HepG2 (cell line): ENCODE measurements around the gene SERPINB6. TPM values are rescaled to one million over a fixed set of nuclear protein-coding genes. Genes with fewer than 3 reads are reported as not detected.

Source experiments
- MTF2 ChIP-seq: sonication (generic); formaldehyde crosslinking; IDR thresholded peaks from 2 replicates; pipeline ENCODE4 v1.5.0; 2020; ENCODE audit warnings: missing genetic modification reagents, borderline replicate concordance
- SOX6 ChIP-seq, 2 experiments: fragments of 450-650 bp in 1 of 2; sonication (generic) in 1 of 2; formaldehyde crosslinking in 1 of 2; IDR thresholded peaks; 2 replicates each; pipeline versions ENCODE4 v1.4.0 to v1.6.1; 2017 to 2020; ENCODE audit warnings: antibody characterized with exemption in 1 of 2, mild to moderate bottlenecking in 1 of 2, missing genetic modification reagents in 1 of 2
- TAF1 ChIP-seq: sonication (generic); formaldehyde crosslinking; IDR thresholded peaks from 2 replicates; pipeline ENCODE4 v1.4.0; 2020; ENCODE audit warnings: missing genetic modification reagents
- ZFP1 ChIP-seq: IDR thresholded peaks from 2 replicates; pipeline ENCODE4 v1.6.1; 2016
- ZNF318 ChIP-seq: sonication (generic); formaldehyde crosslinking; IDR thresholded peaks from 2 replicates; pipeline ENCODE4 v1.4.0; 2020; ENCODE audit warnings: mild to moderate bottlenecking, missing genetic modification reagents
- ZNF605 ChIP-seq: sonication (generic); formaldehyde crosslinking; IDR thresholded peaks from 2 replicates; pipeline ENCODE4 v1.8.0; 2022; ENCODE audit warnings: mild to moderate bottlenecking, missing genetic modification reagents
- ZNF646 ChIP-seq: sonication (generic); formaldehyde crosslinking; IDR thresholded peaks from 2 replicates; pipeline ENCODE4 v1.9.0; 2021; ENCODE audit warnings: mild to moderate bottlenecking, missing genetic modification reagents
- ZNF691 ChIP-seq: sonication (generic); formaldehyde crosslinking; IDR thresholded peaks from 2 replicates; pipeline ENCODE4 v1.4.0; 2020; ENCODE audit warnings: missing genetic modification reagents, low read depth, mild to moderate bottlenecking, borderline replicate concordance
- ZNF839 ChIP-seq: sonication (generic); formaldehyde crosslinking; IDR thresholded peaks from 2 replicates; pipeline ENCODE4 v1.4.0; 2020; ENCODE audit warnings: missing genetic modification reagents, mild to moderate bottlenecking, borderline replicate concordance
- ZNF850 ChIP-seq: sonication (generic); formaldehyde crosslinking; conservative IDR thresholded peaks from 2 replicates; pipeline ENCODE4 v1.9.0; 2021; ENCODE audit warnings: mild to moderate bottlenecking, missing genetic modification reagents
- polyA plus RNA-seq, 8 experiments: library from polyadenylated mRNA; depleted of rRNA in 3 of 8; stranded (reverse) in 7 of 8; unstranded in 1 of 8; fragments of >200 nt; fragmentation: Illumina TruSeq in 4 of 8; extraction: Trizol in 4 of 8; gene quantifications; 2 replicates each; pipeline versions ENCODE4 v1.2.1 to v1.2.3, GENCODE V29; 2011 to 2016; ENCODE audit warnings: low read depth in 4 of 8, missing spikeins in 1 of 8, mixed read lengths in 1 of 8; ENCODE audit not compliant: insufficient read depth in 1 of 8
- total RNA-seq, 5 experiments: library from RNA; depleted of rRNA; stranded (reverse); fragments of >200 nt; fragmentation: Illumina TruSeq; extraction: Trizol; gene quantifications; 2 replicates each; pipeline ENCODE4 v1.2.3, GENCODE V29; 2016; ENCODE audit warnings: low read depth in 1 of 5

Gene SERPINB6
- total and polyA plus RNA-seq, 2 of the 13 experiments (the other 11 are each of a cell fraction or from before 2014, with no cell fraction given), result 38.2 to 61.3 TPM

- TF ChIP-seq ZNF318 (CRISPR knock-in tag) (0 out of 2 replicates have a peak, but pooled peaks have one; percentile 28), MTF2 (CRISPR knock-in tag) (no peak), ZNF646 (no peak), ZFP1 (no peak), ZNF691 (CRISPR knock-in tag) (peak; percentile 77; the same call in 1 of the 2 replicates), TAF1 (CRISPR knock-in tag) (0 out of 2 replicates have a peak, but pooled peaks have one; percentile 30), SOX6 (IDR thresholded peaks at IDR 0.05) (no peak), SOX6 (CRISPR knock-in tag; IDR thresholded peaks at IDR 0.05) (peak; percentile 81), ZNF605 (CRISPR knock-in tag) (peak; percentile 62; the same call in 1 of the 2 replicates), ZNF850 (CRISPR knock-in tag) (no peak), ZNF839 (CRISPR knock-in tag) (no peak; the same call in 1 of the 2 replicates)
These were observed 18.7 kb downstream of the SERPINB6 start (continued) for GRCh38 chr6:2952557-2953095.
